GM21447 (cell line): ENCODE results near the gene BEST1.

Experiments
- ATAC-seq: cut with Tn5 transposase; IDR thresholded peaks from one replicate; pipeline ENCODE4 v1.9.1; 2021; ENCODE audit not compliant: unreplicated experiment

BEST1 gene

DNA sequence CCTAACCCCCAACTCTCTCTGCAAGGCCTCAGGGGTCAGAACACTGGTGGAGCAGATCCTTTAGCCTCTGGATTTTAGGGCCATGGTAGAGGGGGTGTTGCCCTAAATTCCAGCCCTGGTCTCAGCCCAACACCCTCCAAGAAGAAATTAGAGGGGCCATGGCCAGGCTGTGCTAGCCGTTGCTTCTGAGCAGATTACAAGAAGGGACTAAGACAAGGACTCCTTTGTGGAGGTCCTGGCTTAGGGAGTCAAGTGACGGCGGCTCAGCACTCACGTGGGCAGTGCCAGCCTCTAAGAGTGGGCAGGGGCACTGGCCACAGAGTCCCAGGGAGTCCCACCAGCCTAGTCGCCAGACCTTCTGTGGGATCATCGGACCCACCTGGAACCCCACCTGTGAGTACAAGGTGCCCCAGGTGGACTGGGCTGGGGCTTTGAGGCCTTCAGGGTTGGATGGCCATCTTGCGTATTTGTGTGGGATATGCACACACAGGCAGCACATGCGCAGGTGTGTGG, at the start of gene BEST1:
TSS of gene BEST1 (plus strand) at position 317 of the 513 bp plus-strand sequence. CDS start 1,456 bp downstream, outside the sequence.
- no peak for ATAC-seq

- no peak for ATAC-seq
Observed at GRCh38 chr11:61901397-61901796, 48.8 kb upstream of the BEST1 start.

DNA sequence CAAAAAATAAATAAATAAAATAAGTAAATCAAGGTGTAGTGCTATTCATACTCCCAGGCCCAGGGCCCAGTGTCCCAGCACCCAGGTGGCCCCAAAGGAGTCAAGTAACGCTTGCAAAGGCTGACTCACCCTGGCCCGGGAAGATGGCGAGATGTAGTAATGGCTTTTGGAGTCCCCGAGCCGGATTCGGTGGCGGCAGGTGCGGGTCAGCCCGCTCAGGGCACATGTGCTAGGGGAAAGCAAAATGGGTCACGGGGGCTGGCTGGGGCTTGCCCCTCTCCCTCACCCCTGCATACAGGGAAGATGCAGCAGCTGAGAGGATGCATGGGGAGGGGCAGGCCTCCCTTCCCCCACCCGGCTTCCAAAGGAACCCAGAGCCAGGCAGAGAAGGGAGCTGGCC, 47.8 kb upstream of the BEST1 start:
- no peak for ATAC-seq

DNA sequence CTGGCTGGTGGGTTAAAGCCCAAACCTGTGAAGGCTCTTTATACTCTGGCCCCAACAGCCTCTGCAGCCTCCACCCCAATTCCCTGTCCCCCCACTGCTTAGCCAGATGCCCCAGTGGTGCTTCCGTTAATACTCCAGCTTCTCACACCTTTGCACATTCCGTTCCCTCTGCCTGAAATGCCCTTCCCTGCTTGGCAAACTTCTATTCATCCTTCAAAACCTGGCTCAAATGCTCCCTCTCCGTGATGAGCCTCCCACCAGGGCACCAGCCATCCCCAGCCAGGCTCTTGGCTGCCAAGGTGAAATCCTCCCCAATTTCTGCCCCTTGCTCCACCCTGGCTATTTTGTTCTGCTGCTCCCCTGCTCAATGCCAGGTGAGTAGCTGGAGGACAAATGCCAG, 46.3 kb upstream of the BEST1 start:
- no peak for ATAC-seq

DNA sequence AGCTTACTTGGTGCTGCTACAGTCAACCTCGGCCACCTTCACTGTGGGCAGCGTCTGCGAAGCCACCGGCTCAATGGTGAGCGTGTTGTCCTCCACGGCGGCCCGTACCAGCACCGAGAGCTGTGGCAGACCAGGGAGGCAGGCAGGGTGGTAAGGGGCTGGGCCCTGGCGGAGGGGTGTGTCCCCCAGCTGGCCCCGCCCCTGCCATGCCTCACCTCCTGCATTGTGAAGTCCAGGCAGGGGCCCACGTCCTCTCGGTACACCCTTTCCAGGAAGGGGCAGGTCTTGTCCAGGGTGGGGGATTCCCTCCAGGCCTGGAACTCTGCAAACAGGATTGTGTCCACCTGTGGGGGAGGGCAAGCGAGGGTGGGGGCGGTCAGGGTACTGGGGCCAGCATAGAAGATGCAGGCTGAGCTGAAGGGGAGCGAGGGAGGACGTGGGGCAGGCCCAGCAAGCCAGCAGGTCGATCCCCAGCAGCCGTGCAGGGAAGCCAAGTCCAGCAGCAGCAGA, 45.6 kb upstream of the BEST1 start:
- ATAC-seq, result no peak

- ATAC-seq, result no peak
Observed at GRCh38 chr11:61905067-61905696, 45.0 kb upstream of the BEST1 start.

GRCh38 chr11:61905801-61906521, 44.2 kb upstream of the BEST1 start:
- ATAC-seq, result no peak

DNA sequence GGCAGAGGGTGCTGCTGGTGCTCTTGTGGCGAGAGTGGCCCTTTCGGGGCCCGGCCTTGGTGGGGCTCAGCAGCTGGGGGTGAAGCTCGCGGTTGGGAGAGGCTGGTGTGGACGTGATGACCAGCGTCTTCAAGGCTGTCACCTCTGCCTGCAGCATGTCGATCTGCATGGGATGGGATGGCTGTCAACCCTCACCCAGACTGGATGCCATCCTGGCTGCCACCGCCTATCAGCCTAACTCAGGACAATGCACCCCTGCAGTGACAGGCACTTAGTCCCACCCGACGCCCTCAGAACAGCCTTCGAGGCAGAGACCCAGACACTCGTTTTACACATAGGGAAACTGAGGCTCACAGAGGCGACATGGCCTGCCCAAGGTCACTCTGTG, 43.6 kb upstream of the BEST1 start:
- no peak for ATAC-seq

DNA sequence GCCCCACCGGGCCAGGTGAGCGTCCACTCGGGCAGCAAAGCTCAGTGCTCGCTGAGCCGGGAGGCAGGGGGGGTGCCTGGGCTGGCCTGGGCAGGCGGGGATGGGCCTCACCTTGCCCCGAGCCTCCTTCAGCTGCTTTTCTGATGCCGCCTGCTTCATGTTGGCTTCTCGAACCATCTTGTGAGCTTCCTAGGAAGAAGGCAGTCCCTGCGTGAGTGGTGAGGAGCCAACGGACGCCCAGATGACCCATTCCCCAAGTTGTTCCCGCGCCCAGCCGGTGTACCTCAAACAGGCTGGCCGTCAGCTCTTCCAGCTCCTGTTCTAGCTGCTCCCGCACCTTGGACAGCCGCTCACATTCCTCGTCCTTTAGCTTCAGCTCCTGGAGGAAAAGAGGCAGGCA, 42.9 kb upstream of the BEST1 start:
- no peak for ATAC-seq

- no peak for ATAC-seq
Observed at GRCh38 chr11:61907871-61908729, 42.1 kb upstream of the BEST1 start.

DNA sequence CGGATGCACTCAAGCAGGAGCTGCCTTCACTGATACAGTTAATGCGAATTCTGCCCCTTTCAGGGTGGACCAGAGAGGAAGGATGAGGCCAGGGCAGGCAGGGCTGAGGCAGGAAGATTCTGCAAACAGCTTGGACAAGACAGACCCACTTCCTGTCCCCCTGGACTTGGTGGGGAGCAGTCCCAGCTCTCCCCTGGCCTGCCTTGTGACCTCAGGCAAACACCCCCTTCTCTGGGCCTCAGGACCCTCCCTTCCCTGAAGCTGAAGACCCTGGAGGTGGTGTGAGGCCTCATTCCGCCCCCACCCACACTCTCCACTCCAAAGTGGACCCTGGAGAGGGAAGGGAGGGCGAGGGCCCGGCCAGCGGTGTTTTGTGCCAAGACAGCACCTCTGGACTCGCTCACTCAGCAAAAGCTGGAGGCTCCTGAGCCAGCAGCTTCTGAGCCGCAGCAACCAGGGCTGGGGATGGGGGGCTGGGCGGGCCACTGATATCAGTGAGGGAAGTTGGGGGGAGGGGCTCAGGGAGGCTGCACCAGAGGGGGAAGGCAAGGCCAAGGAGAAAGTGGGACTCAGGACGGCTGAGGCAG, 41.3 kb upstream of the BEST1 start:
- ATAC-seq, result no peak

DNA sequence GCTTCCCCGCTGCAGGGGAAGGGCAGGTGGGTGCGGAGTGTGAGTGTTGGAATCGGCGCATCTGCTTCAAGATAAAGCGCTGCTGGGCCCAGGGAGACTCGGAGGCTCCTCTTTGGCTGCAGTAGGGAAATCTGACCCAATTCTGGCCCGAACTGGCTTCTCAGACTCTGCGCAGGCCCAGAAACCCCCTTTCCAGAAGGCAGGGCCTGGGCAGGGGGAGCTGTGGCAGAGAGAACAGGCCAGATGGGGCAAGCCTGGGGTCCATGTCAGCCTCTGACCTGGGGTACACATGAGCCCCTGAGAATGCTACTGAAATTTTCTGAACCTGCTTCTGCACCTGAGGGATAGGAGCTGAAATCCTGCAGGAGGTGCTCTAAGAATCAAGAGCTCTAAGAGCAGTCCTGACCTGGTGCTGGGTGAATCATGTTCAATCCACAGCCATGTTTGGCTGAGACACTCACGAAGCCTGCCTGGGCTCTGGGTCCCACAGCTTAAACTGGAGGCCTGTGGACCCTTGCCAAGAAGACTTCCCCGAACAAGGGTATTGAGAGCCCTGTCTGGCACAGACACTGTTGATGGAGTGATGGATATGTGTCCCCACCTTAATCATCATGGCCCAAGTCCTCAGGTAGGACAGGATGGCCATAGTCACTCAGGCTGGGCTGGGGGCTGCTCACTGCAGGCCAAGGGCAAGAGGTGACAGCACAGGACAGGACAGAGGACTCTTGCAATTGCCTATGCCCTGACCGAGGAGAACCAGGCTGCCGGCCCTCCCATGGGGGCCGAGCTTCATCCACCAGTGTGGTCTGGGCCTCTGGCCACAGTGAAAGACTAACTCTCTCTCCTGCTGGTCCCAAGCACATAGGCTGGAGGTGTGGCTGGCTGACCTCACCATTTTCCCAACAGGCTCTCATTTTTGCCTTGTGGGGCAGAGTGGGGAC, 39.7 kb upstream of the BEST1 start:
- ATAC-seq, result no peak

DNA sequence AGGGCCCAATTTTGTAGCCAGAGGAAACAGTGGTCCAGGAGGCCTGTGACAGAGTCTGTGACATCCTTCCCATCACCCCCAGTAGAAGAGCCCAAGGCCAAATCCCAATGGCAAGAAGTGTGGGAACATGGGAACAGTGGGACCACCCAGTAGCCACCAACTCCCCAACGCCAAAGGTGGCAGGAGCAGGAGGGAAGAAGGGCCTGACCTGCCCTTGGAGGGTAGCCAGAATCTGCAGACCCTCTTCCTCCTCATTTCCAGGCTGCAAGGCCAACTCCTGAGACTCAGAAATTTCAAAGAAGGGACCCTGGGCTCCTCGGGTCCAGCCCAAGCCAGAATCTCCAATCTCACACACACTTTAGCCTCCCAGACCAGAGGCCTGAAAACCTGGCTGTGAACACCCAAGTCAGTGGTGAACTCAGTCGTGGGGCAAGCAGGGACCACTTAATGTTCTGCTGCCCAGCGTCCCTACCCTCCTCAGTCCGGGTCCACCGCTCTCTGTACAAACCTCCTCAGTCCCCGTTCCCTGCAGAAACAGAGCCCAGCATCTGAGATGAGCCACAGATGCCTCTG, 38.9 kb upstream of the BEST1 start:
- no peak for ATAC-seq

GRCh38 chr11:61911701-61912529, 38.2 kb upstream of the BEST1 start:
- no peak for ATAC-seq

- ATAC-seq, result no peak
Observed at GRCh38 chr11:61912530-61912898, 37.6 kb upstream of the BEST1 start.

GRCh38 chr11:61912991-61913698, 37.0 kb upstream of the BEST1 start:
- ATAC-seq, result no peak

DNA sequence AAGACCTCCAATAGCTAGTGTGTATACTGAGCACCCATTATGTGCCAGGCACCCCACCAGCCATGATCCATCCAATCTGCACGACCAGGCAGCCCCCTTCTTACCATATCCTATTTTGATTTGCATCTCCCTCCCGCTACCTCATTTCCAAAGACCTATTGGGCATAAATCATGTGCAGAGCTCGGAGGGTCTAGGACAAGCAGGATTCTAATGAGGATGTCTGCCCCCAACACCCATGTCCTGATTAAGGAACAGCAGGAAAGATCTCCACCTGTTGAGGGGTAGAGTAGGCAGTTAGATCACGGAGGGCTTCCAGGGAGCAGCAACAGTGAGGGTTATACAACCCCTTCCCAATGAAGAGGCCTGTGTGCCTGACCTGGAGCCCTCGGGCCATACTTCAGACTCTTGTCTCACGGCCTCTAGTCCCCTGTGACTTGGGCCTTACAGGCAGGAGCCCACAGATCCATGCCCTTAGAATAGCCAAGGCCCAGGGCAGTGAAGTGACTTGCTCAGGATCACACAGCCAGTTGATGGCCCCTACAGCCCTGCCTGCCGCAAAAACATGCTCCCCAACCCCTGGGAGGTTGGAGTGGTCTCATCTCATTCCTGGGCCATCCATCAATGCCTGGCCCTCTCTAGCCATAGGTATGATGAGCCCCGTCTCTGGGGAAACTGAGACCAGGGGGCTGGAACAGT, 36.3 kb upstream of the BEST1 start:
- ATAC-seq, result no peak
